Thymus (tissue), 11 donors: ENCODE data around the gene RNF26. TPM values are rescaled to one million over a fixed set of nuclear protein-coding genes. Genes with fewer than 3 reads are reported as not detected.
A peak's percentile ranks its signal among the peaks of the same experiment; 100 is the strongest.
"Not testable (repeated sequence)": the region's sequence is repeated elsewhere in the genome, so short reads cannot be mapped to it uniquely, and the experiment has no call there.

Source experiments
- DNase-seq, 9 donors: peaks; one replicate each; pipeline ENCODE4 v3.0.0-alpha.2; 2013; ENCODE audit warnings: low spot score in 9 of 9, low read depth in 6 of 9, missing footprints in 1 of 9
- H3K27ac ChIP-seq, 2 donors: one replicate each; pipeline ENCODE4 v1.5.1; 2013; ENCODE audit warnings: control low read depth in 1 of 2, low read depth in 1 of 2, low read length in 1 of 2, mild to moderate bottlenecking in 1 of 2, moderate library complexity in 1 of 2
- H3K27me3 ChIP-seq, 2 donors: one replicate each; pipeline ENCODE4 v1.5.1; 2013; ENCODE audit warnings: low read length in 1 of 2; ENCODE audit not compliant: control insufficient read depth in 2 of 2, insufficient read depth in 1 of 2
- H3K36me3 ChIP-seq, 2 donors: one replicate each; pipeline ENCODE4 v1.5.1; 2013; ENCODE audit warnings: low read length in 1 of 2, mild to moderate bottlenecking in 1 of 2, moderate library complexity in 1 of 2; ENCODE audit not compliant: control insufficient read depth in 2 of 2, insufficient read depth in 2 of 2
- H3K4me1 ChIP-seq, 2 donors: one replicate each; pipeline ENCODE4 v1.5.1; 2013; ENCODE audit warnings: low read length in 2 of 2; ENCODE audit not compliant: control insufficient read depth in 2 of 2, insufficient read depth in 2 of 2
- H3K4me3 ChIP-seq, 2 donors: one replicate each; pipeline ENCODE4 v1.5.1; 2013; ENCODE audit warnings: low read length in 2 of 2, control low read depth in 1 of 2, mild to moderate bottlenecking in 1 of 2
- H3K9me3 ChIP-seq, 2 donors: one replicate each; pipeline ENCODE4 v1.5.1; 2013; ENCODE audit warnings: low read length in 1 of 2, mild to moderate bottlenecking in 1 of 2; ENCODE audit not compliant: control insufficient read depth in 2 of 2, insufficient read depth in 1 of 2
- WGBS: extraction: QIAGEN DNeasy Blood & Tissue Kit; methylation state at CpG from one replicate; pipeline ENCODE4 v1.1.7; 2013; 5-methylcytosine and 5-hydroxymethylcytosine counted together
- polyA plus RNA-seq: library from polyadenylated mRNA; stranded (reverse); fragments of 200-250 nt; gene quantifications from one replicate; pipeline ENCODE4 v1.2.3, GENCODE V29; 2013
- total RNA-seq: library from RNA; stranded (reverse); fragments of 120-200 nt; gene quantifications from one replicate; pipeline ENCODE4 v1.2.4, GENCODE V29; 2013
- donor health status: healthy.

RNF26 gene
- total and polyA plus RNA-seq, 2 donors = 2.7 to 9.0 TPM

DNA sequence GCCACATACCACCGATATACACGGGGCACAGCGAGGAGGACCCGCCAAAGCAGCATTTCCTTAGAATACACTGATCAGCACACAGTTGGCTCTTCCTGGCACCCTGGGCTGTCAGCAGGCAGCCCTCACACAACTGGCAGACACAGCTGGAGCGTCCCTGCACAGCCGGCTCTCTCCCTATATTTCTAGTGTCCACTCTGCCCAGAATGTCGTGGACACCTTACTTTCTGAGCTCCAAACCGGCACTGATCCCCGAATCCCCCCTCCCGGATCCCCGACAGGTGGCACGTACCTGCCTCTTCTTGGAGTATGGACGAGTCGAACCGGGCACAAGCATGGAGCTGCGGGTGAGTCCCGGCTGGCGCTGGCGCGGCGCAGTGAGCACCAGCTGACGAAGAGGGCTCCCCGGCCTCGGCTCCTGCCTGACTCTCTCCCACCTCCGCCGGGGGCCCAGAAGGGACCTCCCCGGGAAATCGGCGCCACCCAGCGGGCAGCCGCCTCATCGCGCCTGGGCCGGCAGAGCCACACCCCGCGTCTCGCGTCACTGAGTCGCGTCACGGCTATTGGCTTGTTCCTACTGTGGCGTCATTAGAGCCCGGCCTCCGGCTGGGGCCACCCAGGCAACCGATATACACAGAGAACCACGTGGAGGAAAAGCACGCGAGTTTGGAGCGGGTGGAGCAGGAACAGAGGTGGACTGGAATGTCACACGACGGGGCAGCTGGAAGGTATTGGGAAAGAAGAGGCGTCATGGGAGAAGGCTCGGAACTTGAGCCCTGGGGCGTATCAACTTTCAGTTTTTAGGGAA is 47.1 kb downstream of the RNF26 start, which contains the start of gene USP2:
USP2 (minus strand) TSS at position 510 of the 808 bp plus-strand sequence. CDS start 8,210 bp downstream, outside the sequence.
- Histone ChIP-seq H3K4me1 (peaks cover 12 to 25% of the 10 kb centered on the region in 2 donors), H3K27me3 (peaks cover 7 to 32% of the 10 kb centered on the region in 2 donors), H3K36me3 (no peaks in the 10 kb centered on the region), H3K27ac (no peak within 1 kb of the TSS), H3K4me3 (peak within 1 kb of the TSS; percentile 40 to 51), H3K9me3 (no peaks in the 10 kb centered on the region)
- WGBS = under 1% methylated on average over 54 of the region's 54 CpGs
- peak; percentile 82 to 96 (median 93) for DNase-seq

DNA sequence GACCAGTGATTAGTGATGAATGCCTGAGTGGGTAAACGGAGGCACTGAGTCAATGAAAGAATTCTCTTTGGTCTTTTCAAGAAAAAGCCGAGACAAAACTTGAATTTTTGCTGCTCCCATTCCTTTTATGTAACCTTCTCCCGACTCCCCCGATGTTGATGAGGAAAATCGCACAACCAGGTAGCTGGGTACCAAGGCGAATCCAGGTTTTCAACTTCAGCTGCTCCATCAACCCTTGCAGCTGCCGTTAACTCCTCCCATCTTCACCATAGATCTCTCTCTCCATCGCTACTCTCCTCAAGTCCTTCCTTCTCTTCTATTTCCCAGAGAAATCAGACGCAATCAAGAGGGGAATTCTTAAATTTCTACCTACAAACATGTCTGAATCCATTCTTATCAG is 47.8 kb downstream of the RNF26 start:
- WGBS = 12% methylated on average over 9 of the region's 9 CpGs
- peak overlapping the region; percentile 30 to 33 for H3K4me3 ChIP-seq
- no peak overlapping the region for H3K27ac ChIP-seq

GRCh38 chr11:119382513-119382912 is 48.2 kb downstream of the RNF26 start:
- H3K4me3 ChIP-seq, H3K27ac ChIP-seq, H3K9me3 ChIP-seq, DNase-seq, H3K36me3 ChIP-seq: not testable (repeated sequence)
- peaks cover 12 to 17% of the 10 kb centered on the region in 2 donors for H3K4me1 ChIP-seq
- 93% methylated on average over 14 of the region's 14 CpGs for WGBS
- peaks cover 7 to 32% of the 10 kb centered on the region in 2 donors for H3K27me3 ChIP-seq

More for the DNA sequence above, 47.8 kb downstream of the RNF26 start:
- H3K9me3 ChIP-seq = no peaks in the 10 kb centered on the region
- H3K27me3 ChIP-seq = peaks cover 7 to 32% of the 10 kb centered on the region in 2 donors
- H3K4me1 ChIP-seq = peaks cover 12 to 21% of the 10 kb centered on the region in 2 donors
- no peak for DNase-seq
- no peaks in the 10 kb centered on the region for H3K36me3 ChIP-seq

DNA sequence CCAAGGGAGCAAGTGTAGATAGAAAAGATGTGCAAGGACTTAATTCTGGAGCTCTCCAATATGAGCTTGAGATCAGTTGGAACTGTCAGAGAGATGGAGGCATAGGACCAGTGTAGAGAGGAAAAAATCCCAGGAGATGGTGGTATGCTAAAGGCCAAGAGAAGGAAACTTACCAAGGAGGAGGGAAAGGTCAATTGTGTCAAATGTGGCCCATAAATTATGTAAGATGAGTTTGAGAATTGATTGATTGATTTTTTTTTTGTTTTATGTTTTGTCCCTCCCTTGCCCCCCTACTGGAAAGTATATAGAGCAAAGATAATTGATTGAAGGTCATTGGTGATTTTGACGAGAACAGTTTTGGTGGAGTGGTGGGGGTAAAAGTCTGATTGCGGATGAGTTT is 50.0 kb downstream of the RNF26 start:
- 92% methylated on average over 2 of the region's 2 CpGs for WGBS
- H3K27me3 ChIP-seq = peaks cover 7 to 26% of the 10 kb centered on the region in 2 donors

More for the DNA sequence above, 50.0 kb downstream of the RNF26 start:
- no peak overlapping the region for H3K27ac ChIP-seq
- no peaks in the 10 kb centered on the region for H3K36me3 ChIP-seq
- no peaks in the 10 kb centered on the region for H3K9me3 ChIP-seq
- no peak overlapping the region for H3K4me3 ChIP-seq
- H3K4me1 ChIP-seq = peaks cover 12 to 15% of the 10 kb centered on the region in 2 donors
- no peak for DNase-seq

Other genes starting within 250 kb of the RNF26 start
- 5.4 TPM for gene HMBS, start 249.6 kb upstream of the RNF26 start, total RNA-seq
- gene HMBS, start 249.6 kb upstream of the RNF26 start, polyA plus RNA-seq = 15.5 TPM
- 9.6 TPM for gene DPAGT1, start 232.7 kb upstream of the RNF26 start, total RNA-seq
- 22.4 TPM for gene DPAGT1, start 232.7 kb upstream of the RNF26 start, polyA plus RNA-seq
- 4.7 TPM for gene C2CD2L, start 227.2 kb upstream of the RNF26 start, total RNA-seq
- 11.1 TPM for gene C2CD2L, start 227.2 kb upstream of the RNF26 start, polyA plus RNA-seq
- gene HINFP, start 212.9 kb upstream of the RNF26 start, total RNA-seq = 19.5 TPM
- gene HINFP, start 212.9 kb upstream of the RNF26 start, polyA plus RNA-seq = 24.0 TPM
- gene ABCG4, start 185.5 kb upstream of the RNF26 start, total RNA-seq = 0.28 TPM
- 2.8 TPM for gene ABCG4, start 185.5 kb upstream of the RNF26 start, polyA plus RNA-seq
- 5.1 TPM for gene NLRX1, start 165.8 kb upstream of the RNF26 start, total RNA-seq
- gene NLRX1, start 165.8 kb upstream of the RNF26 start, polyA plus RNA-seq = 6.5 TPM
- gene NHERF4, start 149.1 kb upstream of the RNF26 start, total RNA-seq = not detected
- 0.07 TPM for gene NHERF4, start 149.1 kb upstream of the RNF26 start, polyA plus RNA-seq
- gene CBL, start 128.2 kb upstream of the RNF26 start, total RNA-seq = 9.2 TPM
- gene CBL, start 128.2 kb upstream of the RNF26 start, polyA plus RNA-seq = 21.9 TPM
- gene MCAM, start 17.4 kb upstream of the RNF26 start, total RNA-seq = 20.1 TPM
- 54.4 TPM for gene MCAM, start 17.4 kb upstream of the RNF26 start, polyA plus RNA-seq
- 4.2 TPM for gene C1QTNF5, start 6.4 kb downstream of the RNF26 start, total RNA-seq
- 8.6 TPM for gene C1QTNF5, start 6.4 kb downstream of the RNF26 start, polyA plus RNA-seq
- gene MFRP, start 12.2 kb downstream of the RNF26 start, total RNA-seq = not detected
- gene MFRP, start 12.2 kb downstream of the RNF26 start, polyA plus RNA-seq = 0.05 TPM
- 0.19 TPM for gene USP2, start 47.2 kb downstream of the RNF26 start, total RNA-seq
- 1.2 TPM for gene USP2, start 47.2 kb downstream of the RNF26 start, polyA plus RNA-seq
- gene THY1, start 88.6 kb downstream of the RNF26 start, total RNA-seq = 88.8 TPM
- gene THY1, start 88.6 kb downstream of the RNF26 start, polyA plus RNA-seq = 15.3 TPM